NOMO-1 treated with dmso at 0.1 percent for 144 hours (cell line): ENCODE results near the gene DLGAP1.
"Not testable (repeated sequence)": the region's sequence is repeated elsewhere in the genome, so short reads cannot be mapped to it uniquely, and the experiment has no call there.

Experiments
- DNase-seq: peaks from one replicate; lab custom pipeline; 2025; ENCODE audit not compliant: unreplicated experiment; lab: John Stamatoyannopoulos, UW

DLGAP1 gene

GRCh38 chr18:3493501-3494244, 961.4 kb downstream of the DLGAP1 start:
- no peak for DNase-seq

- no peak for DNase-seq
These were observed 962.4 kb downstream of the DLGAP1 start for GRCh38 chr18:3492721-3493120.

GRCh38 chr18:3491981-3492555, 963.0 kb downstream of the DLGAP1 start:
- DNase-seq, result no peak

- no peak for DNase-seq
These were observed 965.6 kb downstream of the DLGAP1 start for GRCh38 chr18:3489462-3489861.

- no peak for DNase-seq
These were observed 968.6 kb downstream of the DLGAP1 start for GRCh38 chr18:3486512-3486911.

GRCh38 chr18:3485153-3486149, 969.7 kb downstream of the DLGAP1 start:
- DNase-seq, result no peak

GRCh38 chr18:3482258-3482657, 972.8 kb downstream of the DLGAP1 start:
- no peak for DNase-seq

GRCh38 chr18:3481696-3482210, 973.4 kb downstream of the DLGAP1 start:
- DNase-seq, result no peak

GRCh38 chr18:3480827-3481573, 974.1 kb downstream of the DLGAP1 start:
- no peak for DNase-seq

GRCh38 chr18:3479978-3480509, 975.1 kb downstream of the DLGAP1 start:
- DNase-seq, result no peak

GRCh38 chr18:3478262-3478978, 976.7 kb downstream of the DLGAP1 start:
- DNase-seq, result no peak

- no peak for DNase-seq
These were observed 982.2 kb downstream of the DLGAP1 start for GRCh38 chr18:3472681-3473544.

- DNase-seq, result not testable (repeated sequence)
These were observed 983.0 kb downstream of the DLGAP1 start for GRCh38 chr18:3472121-3472520.

- DNase-seq, result no peak
These were observed 983.9 kb downstream of the DLGAP1 start for GRCh38 chr18:3471141-3471648.

GRCh38 chr18:3468833-3469232, 986.3 kb downstream of the DLGAP1 start:
- peak; percentile 23 for DNase-seq

GRCh38 chr18:3468066-3468705, 986.9 kb downstream of the DLGAP1 start:
- no peak for DNase-seq

GRCh38 chr18:3466872-3467271, 988.2 kb downstream of the DLGAP1 start:
- DNase-seq, result no peak

- no peak for DNase-seq
These were observed 989.1 kb downstream of the DLGAP1 start for GRCh38 chr18:3466045-3466444.
